GM18526 (cell line): ENCODE data around the gene AXL.

Experiments used
- POLR2A ChIP-seq: IDR thresholded peaks from 3 replicates; pipeline ENCODE4 v1.6.1; 2011; ENCODE audit not compliant: insufficient read length; ENCODE audit errors: extremely low read depth

AXL gene

GRCh38 chr19:41307090-41307875 lies 88.3 kb downstream of the AXL start:
- TF ChIP-seq POLR2A = no peak

DNA sequence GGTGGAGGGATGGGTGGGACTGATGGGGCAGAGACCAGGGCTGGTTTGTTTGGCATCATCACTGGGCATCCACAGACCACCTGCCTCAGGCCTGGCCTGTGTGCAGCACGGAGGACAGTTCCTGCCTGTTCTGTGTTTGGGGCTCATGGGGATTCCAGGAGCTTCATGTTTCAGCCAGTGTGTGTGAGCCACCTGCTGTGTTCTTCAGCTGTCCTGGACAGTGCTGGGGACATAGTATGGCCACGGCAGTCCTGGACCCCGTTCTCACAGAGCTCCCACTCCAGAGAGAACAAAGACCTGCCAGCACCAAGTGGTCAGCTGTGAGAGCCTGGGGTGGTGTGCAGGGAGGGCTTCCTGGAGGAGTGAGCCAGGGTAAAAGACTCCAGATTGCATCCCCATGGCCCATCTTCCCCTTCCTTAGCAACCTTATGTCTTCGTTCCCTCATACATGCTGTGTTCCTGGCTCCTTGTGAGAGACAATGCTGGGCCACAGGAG lies 89.0 kb downstream of the AXL start:
- peak; percentile 18 for TF ChIP-seq POLR2A

- no peak for TF ChIP-seq POLR2A
These were observed 89.6 kb downstream of the AXL start for GRCh38 chr19:41308450-41309179.

DNA sequence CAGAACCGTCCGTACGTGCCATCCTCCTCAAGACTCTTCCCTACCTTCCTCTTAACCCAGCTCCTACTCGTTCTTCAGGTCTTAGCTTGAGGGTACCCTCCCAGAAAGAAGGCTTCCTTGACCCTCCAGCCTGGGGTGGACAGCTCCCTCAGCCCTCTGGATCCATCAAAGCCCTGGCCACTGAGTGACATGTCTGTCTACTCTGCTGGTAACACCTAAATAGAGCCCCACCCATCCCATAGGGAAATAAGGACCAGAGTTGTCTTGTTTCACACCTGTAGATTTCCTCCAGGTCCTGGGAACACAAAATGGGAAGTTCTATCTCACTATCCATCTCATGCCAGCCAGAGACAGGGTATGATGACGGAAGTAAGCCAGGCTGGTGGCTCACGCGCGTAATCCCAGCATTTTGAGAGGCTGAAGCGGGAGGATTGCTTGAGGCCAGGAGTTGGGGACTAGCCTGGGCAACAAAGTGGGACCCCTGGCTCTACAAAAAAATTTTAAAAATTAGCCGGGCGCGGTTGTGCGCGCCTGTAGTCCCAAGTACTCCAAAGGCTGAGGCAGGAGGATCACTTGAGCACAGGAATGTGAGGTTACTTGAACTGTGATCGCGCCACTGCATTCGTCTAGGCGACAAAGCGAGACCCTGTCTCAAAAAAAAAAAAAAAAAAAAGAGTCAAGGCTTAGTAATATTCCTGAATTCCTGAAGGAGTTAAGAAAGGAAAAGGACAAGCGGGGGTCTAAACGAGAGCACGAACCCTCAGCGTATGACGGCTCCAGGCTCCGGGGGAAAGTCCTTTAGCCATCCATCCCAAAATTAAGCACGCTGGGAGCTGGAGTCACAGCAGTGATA lies 90.4 kb downstream of the AXL start:
- no peak for TF ChIP-seq POLR2A

DNA sequence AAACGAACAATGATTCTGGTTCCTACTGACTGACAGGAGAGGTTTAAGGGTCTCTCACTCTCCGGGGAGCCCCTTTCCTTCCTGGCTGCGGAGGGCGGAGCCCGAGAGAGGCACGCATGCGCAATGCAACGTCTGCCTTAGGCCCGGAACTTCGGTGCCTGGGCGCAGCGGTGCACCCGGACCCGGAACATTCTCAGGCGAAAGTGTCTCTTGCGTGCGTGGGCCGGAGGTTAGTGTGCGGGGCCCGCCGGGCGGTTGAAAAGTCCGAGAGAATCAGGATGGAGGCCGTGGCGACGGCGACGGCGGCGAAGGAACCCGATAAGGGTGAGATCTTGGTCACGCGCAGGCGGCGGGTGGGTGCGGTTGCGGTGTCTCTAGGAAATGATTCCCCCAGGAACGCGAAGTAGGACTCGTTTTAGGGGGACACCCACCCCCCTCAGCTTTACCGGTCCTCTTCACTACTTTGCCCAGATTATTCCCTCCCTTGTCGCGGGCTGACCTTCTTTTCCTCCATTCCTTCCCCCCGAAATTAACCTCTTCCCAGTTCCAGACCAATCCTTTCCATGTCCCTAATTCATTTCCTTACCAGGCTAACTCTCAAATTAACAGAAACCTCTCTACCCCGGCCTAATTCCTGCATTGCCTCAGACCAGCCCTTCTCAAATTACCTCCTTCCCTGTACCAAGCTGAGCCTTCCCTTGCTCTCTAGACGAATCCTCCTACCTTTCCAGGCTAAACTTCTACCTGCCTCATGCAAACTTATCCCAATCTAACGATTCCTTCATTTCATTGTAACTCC lies 91.2 kb downstream of the AXL start, which contains the start of gene CCDC97:
Gene CCDC97 (plus strand): TSS at position 140 of the 799 bp plus-strand sequence. CDS start 139 bp downstream, at position 279.
- peak; percentile 83 for TF ChIP-seq POLR2A

GRCh38 chr19:41311072-41311471 lies 92.0 kb downstream of the AXL start:
- no peak for TF ChIP-seq POLR2A
